ENCODE measurements around the gene DDX54.

DNA sequence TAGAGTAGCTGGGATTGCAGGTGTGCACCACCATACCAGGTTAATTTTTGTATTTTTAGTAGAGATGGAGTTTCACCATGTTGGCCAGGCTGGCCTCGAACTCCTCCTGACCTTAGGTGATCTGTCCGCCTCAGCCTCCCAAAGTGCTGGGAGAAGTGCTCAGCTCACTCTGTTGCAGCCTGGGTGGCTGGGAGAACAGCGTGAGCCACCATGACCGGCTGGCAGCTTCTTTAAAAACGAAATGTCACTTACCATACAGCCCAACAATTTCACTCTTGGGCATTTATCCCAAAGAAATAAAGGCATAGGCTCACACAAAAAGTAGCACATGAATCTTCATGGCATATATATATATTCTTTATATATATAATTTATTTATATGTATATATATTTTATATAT is 40.5 kb downstream of the DDX54 start:
- no peak for TF ChIP-seq POLR2AphosphoS5 (IDR thresholded peaks at IDR 0.05; ENCODE audit: low read depth, low read length)
- TF ChIP-seq POLR2A (IDR thresholded peaks at IDR 0.05; ENCODE audit: low read depth, low read length): no peak
- TF ChIP-seq SPI1 (IDR thresholded peaks at IDR 0.05; ENCODE audit: low read depth, low read length): no peak
